HEK293 (cell line): ENCODE results near the gene NHERF2.

Source experiments
- AEBP2 ChIP-seq: fragments of 450-650 bp; formaldehyde crosslinking; IDR thresholded peaks from 2 replicates; pipeline ENCODE4 v1.5.1; 2016; ENCODE audit warnings: missing biosample characterization, missing genetic modification characterization, borderline replicate concordance
- HIC1 ChIP-seq: fragments of 450-650 bp; formaldehyde crosslinking; IDR thresholded peaks from 2 replicates; pipeline ENCODE4 v1.5.1; 2016; ENCODE audit warnings: missing biosample characterization, missing genetic modification characterization
- MZF1 ChIP-seq: fragments of 450-650 bp; formaldehyde crosslinking; IDR thresholded peaks from 2 replicates; pipeline ENCODE4 v1.5.1; 2017; ENCODE audit warnings: missing biosample characterization, missing genetic modification characterization, borderline replicate concordance
- SETDB1 ChIP-seq: IDR thresholded peaks from one replicate; pipeline ENCODE4 v1.6.1; 2017; ENCODE audit warnings: mild to moderate bottlenecking, low read length, moderate library complexity, mixed read lengths; ENCODE audit not compliant: insufficient read length
- TCF7L2 ChIP-seq: IDR thresholded peaks from 2 replicates; pipeline ENCODE4 v1.6.1; 2011; ENCODE audit warnings: low read depth, mild to moderate bottlenecking, inconsistent platforms, low read length, moderate library complexity, borderline replicate concordance
- YY2 ChIP-seq: fragments of 450-650 bp; formaldehyde crosslinking; IDR thresholded peaks from 2 replicates; pipeline ENCODE4 v1.5.1; 2016; ENCODE audit warnings: missing biosample characterization, missing genetic modification characterization
- ZBTB10 ChIP-seq: fragments of 450-650 bp; formaldehyde crosslinking; IDR thresholded peaks from 2 replicates; pipeline ENCODE4 v1.5.1; 2016; ENCODE audit warnings: missing biosample characterization, missing genetic modification characterization
- ZBTB11 ChIP-seq: fragments of 450-650 bp; formaldehyde crosslinking; conservative IDR thresholded peaks from 2 replicates; pipeline ENCODE4 v1.5.1; 2016; ENCODE audit warnings: low read depth, missing biosample characterization, missing genetic modification characterization
- ZBTB44 ChIP-seq: fragments of 450-650 bp; IDR thresholded peaks from 2 replicates; pipeline ENCODE4 v1.5.1; 2018; ENCODE audit warnings: missing biosample characterization, mild to moderate bottlenecking, missing genetic modification characterization
- ZNF157 ChIP-seq: fragments of 450-650 bp; formaldehyde crosslinking; IDR thresholded peaks from 2 replicates; pipeline ENCODE4 v1.5.1; 2016; ENCODE audit warnings: missing biosample characterization, missing genetic modification characterization
- ZNF292 ChIP-seq: fragments of 450-650 bp; formaldehyde crosslinking; IDR thresholded peaks from 2 replicates; pipeline ENCODE4 v1.5.1; 2016; ENCODE audit warnings: low read depth, missing biosample characterization, missing genetic modification characterization, borderline replicate concordance
- ZNF302 ChIP-seq: fragments of 450-650 bp; formaldehyde crosslinking; IDR thresholded peaks from 2 replicates; pipeline ENCODE4 v1.5.1; 2016; ENCODE audit warnings: missing biosample characterization, missing genetic modification characterization, low read depth
- ZNF362 ChIP-seq: fragments of 450-650 bp; formaldehyde crosslinking; IDR thresholded peaks from 2 replicates; pipeline ENCODE4 v1.5.1; 2016; ENCODE audit warnings: missing biosample characterization, missing genetic modification characterization
- ZNF416 ChIP-seq: fragments of 450-650 bp; formaldehyde crosslinking; IDR thresholded peaks from 2 replicates; pipeline ENCODE4 v1.5.1; 2016; ENCODE audit warnings: missing biosample characterization, missing genetic modification characterization
- ZNF549 ChIP-seq: fragments of 450-650 bp; IDR thresholded peaks from 2 replicates; pipeline ENCODE4 v1.5.1; 2018; ENCODE audit warnings: missing biosample characterization, missing genetic modification characterization, mild to moderate bottlenecking, inconsistent platforms, moderate library complexity
- ZNF571 ChIP-seq: fragments of 450-650 bp; formaldehyde crosslinking; IDR thresholded peaks from 2 replicates; pipeline ENCODE4 v1.5.0; 2017; ENCODE audit warnings: missing biosample characterization, missing genetic modification characterization
- ZNF621 ChIP-seq: fragments of 450-650 bp; formaldehyde crosslinking; IDR thresholded peaks from 2 replicates; pipeline ENCODE4 v1.5.1; 2017; ENCODE audit warnings: missing biosample characterization, missing genetic modification characterization
- ZSCAN5A ChIP-seq: fragments of 450-650 bp; formaldehyde crosslinking; IDR thresholded peaks from 2 replicates; pipeline ENCODE4 v1.5.1; 2016; ENCODE audit warnings: missing biosample characterization, missing genetic modification characterization
- TF ChIP-seq, protein P1 (sequence below): fragments of 450-650 bp; formaldehyde crosslinking; IDR thresholded peaks from 2 replicates; pipeline ENCODE4 v1.5.1; 2016; ENCODE audit warnings: missing biosample characterization, missing genetic modification characterization

NHERF2 gene

DNA sequence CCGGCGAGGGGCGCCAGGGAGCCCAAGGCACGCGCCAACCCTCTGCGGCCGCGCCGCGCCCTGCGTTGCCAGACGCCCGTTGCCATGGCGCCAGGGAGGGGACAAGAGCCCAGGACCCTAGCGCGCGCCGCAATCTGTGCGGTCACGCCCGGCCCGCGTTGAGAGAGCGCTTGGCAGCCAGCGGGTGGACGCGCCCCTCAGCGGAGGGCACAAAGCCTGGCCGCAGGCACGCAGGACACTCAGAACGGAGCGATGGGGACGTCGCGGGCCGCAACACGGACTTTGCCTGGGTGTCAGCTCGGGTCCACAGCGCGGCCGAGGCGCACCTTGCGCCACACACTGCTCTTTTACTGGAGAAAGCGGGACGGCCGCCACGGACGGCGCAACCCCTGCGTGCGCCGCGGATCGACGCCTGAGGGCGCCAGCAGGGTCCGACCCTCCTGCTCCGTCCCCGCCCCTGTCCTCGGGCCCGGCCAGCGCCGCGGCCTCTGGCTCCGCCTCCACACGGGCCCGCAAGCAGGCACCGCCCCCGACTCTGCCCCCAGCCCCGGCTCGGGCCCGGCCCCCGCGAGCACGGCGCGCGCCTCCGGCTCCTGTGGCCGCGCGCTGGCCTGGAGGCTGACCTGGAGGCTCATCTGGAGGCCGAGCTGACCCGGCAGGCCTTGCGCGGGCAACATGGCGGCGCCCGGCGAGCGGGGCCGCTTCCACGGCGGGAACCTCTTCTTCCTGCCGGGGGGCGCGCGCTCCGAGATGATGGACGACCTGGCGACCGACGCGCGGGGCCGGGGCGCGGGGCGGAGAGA lies 43.0 kb upstream of the NHERF2 start, which contains the start of gene GFER (continued):
- TF ChIP-seq, protein P1, sequence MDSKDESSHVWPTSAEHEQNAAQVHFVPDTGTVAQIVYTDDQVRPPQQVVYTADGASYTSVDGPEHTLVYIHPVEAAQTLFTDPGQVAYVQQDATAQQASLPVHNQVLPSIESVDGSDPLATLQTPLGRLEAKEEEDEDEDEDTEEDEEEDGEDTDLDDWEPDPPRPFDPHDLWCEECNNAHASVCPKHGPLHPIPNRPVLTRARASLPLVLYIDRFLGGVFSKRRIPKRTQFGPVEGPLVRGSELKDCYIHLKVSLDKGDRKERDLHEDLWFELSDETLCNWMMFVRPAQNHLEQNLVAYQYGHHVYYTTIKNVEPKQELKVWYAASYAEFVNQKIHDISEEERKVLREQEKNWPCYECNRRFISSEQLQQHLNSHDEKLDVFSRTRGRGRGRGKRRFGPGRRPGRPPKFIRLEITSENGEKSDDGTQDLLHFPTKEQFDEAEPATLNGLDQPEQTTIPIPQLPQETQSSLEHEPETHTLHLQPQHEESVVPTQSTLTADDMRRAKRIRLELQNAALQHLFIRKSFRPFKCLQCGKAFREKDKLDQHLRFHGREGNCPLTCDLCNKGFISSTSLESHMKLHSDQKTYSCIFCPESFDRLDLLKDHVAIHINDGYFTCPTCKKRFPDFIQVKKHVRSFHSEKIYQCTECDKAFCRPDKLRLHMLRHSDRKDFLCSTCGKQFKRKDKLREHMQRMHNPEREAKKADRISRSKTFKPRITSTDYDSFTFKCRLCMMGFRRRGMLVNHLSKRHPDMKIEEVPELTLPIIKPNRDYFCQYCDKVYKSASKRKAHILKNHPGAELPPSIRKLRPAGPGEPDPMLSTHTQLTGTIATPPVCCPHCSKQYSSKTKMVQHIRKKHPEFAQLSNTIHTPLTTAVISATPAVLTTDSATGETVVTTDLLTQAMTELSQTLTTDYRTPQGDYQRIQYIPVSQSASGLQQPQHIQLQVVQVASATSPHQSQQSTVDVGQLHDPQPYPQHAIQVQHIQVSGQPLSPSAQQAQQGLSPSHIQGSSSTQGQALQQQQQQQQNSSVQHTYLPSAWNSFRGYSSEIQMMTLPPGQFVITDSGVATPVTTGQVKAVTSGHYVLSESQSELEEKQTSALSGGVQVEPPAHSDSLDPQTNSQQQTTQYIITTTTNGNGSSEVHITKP (tag by site-specific recombination): peak; percentile 50
- TF ChIP-seq ZNF571 (tag by site-specific recombination) (no peak), ZNF621 (tag by site-specific recombination) (no peak), AEBP2 (tag by site-specific recombination) (no peak), ZNF416 (tag by site-specific recombination) (no peak), MZF1 (tag by site-specific recombination) (no peak), YY2 (tag by site-specific recombination) (peak; percentile 68), ZBTB11 (tag by site-specific recombination) (no peak; the same call in 1 of the 2 replicates), ZBTB10 (no peak), SETDB1 (no peak), ZBTB44 (tag by site-specific recombination) (peak; percentile 69), ZNF157 (tag by site-specific recombination) (no peak), ZSCAN5A (tag by site-specific recombination) (no peak; the same call in 1 of the 2 replicates), ZNF302 (tag by site-specific recombination) (no peak), HIC1 (tag by site-specific recombination) (peak; percentile 90), ZNF292 (tag by site-specific recombination) (no peak), TCF7L2 (no peak), ZNF549 (tag by site-specific recombination) (no peak), ZNF362 (no peak)
